NCI-H146 treated with DMSO at 0.1 percent for 48 hours (cell line): ENCODE measurements around the gene PIGX.

ENCODE experiments used
- DNase-seq: peaks from one replicate; lab custom pipeline; 2025; ENCODE audit not compliant: unreplicated experiment; lab: John Stamatoyannopoulos, UW

PIGX gene

GRCh38 chr3:196754091-196754981 lies 42.2 kb downstream of the PIGX start:
- DNase-seq, result no peak

GRCh38 chr3:196756732-196757131 lies 44.6 kb downstream of the PIGX start:
- no peak for DNase-seq

GRCh38 chr3:196757876-196758739 lies 45.9 kb downstream of the PIGX start:
- DNase-seq, result no peak

GRCh38 chr3:196763179-196763578 lies 51.0 kb downstream of the PIGX start:
- DNase-seq, result no peak

GRCh38 chr3:196765454-196765853 lies 53.3 kb downstream of the PIGX start:
- DNase-seq, result no peak

- DNase-seq, result no peak
Measured at GRCh38 chr3:196771067-196771466, 58.9 kb downstream of the PIGX start.

GRCh38 chr3:196772102-196772501 lies 59.9 kb downstream of the PIGX start:
- no peak for DNase-seq

GRCh38 chr3:196772897-196773296 lies 60.7 kb downstream of the PIGX start:
- no peak for DNase-seq

- no peak for DNase-seq
Measured at GRCh38 chr3:196774191-196774820, 62.1 kb downstream of the PIGX start.

GRCh38 chr3:196774848-196775422 lies 62.8 kb downstream of the PIGX start:
- DNase-seq, result no peak

GRCh38 chr3:196775938-196776337 lies 63.8 kb downstream of the PIGX start:
- DNase-seq, result no peak

GRCh38 chr3:196777836-196778235 lies 65.7 kb downstream of the PIGX start:
- DNase-seq, result no peak

- no peak for DNase-seq
Measured at GRCh38 chr3:196778755-196779154, 66.6 kb downstream of the PIGX start.

- DNase-seq, result no peak
Measured at GRCh38 chr3:196782511-196782910, 70.3 kb downstream of the PIGX start.
